GM06990 (cell line): ENCODE results near the gene CMKLR1.

Source experiments
- DNase-seq: peaks from one replicate; pipeline ENCODE4 v3.0.0-alpha.2; 2011; ENCODE audit not compliant: insufficient read length; ENCODE audit errors: extremely low read depth
- H3K27me3 ChIP-seq: replicated peaks from 2 replicates; pipeline ENCODE4 v1.6.0; 2011; ENCODE audit warnings: low read length; ENCODE audit not compliant: control insufficient read depth, insufficient read depth
- H3K36me3 ChIP-seq: 2 replicates; pipeline ENCODE4 v1.5.1; 2011; ENCODE audit warnings: low read length; ENCODE audit not compliant: control insufficient read depth, insufficient read depth
- H3K4me3 ChIP-seq: replicated peaks from 2 replicates; pipeline ENCODE4 v1.5.1; 2011; ENCODE audit warnings: low read depth, mild to moderate bottlenecking, control low read depth, low read length
- CTCF ChIP-seq: IDR thresholded peaks from 2 replicates; pipeline ENCODE4 v1.5.1; 2011; ENCODE audit warnings: low read length, control low read depth, mild to moderate bottlenecking, inconsistent platforms; ENCODE audit not compliant: insufficient read depth, poor library complexity, severe bottlenecking

The CMKLR1 gene

DNA sequence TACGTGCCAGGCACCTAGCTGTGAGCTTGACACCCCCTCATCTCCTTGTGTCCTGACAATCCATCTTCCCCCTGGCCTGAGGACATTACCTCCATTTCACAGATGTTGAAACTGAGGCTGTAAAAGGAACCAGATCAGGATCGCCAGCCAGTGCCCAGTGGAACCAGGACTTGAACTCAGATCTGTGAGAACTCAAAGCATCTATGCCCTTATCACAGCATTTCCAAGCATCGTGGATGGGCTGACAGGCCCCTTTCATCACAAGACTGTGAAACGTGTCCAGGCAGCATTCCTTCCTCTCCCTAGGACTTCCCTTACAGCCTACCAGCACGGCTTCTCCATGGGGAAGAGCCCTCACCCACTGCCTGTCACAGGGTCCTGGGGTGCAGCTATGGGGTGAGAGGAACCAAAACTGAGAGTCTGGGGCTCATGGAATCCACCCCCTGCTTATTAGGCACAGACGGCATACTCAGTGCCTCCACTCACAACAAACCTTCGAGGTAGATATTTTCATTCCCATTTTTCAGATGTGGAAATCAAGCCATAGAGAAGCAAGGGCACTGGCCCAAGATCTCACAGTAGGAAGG lies 26.9 kb downstream of the CMKLR1 start:
- Histone ChIP-seq H3K36me3 (no peaks in the 10 kb centered on the region), H3K4me3 (no peak overlapping the region), H3K27me3 (no peaks in the 10 kb centered on the region)
- no peak for TF ChIP-seq CTCF
- DNase-seq = no peak

- Histone ChIP-seq H3K27me3 (no peaks in the 10 kb centered on the region), H3K36me3 (no peaks in the 10 kb centered on the region), H3K4me3 (no peak overlapping the region)
- no peak for DNase-seq
- no peak for TF ChIP-seq CTCF
These were observed 27.5 kb downstream of the CMKLR1 start for GRCh38 chr12:108311605-108312004.

- Histone ChIP-seq H3K27me3 (no peaks in the 10 kb centered on the region), H3K36me3 (no peaks in the 10 kb centered on the region), H3K4me3 (no peak overlapping the region)
- no peak for DNase-seq
- TF ChIP-seq CTCF = no peak
These were observed 28.6 kb downstream of the CMKLR1 start for GRCh38 chr12:108310489-108310888.

GRCh38 chr12:108309674-108310312 lies 29.3 kb downstream of the CMKLR1 start:
- no peak for TF ChIP-seq CTCF
- Histone ChIP-seq H3K27me3 (no peaks in the 10 kb centered on the region), H3K36me3 (no peaks in the 10 kb centered on the region), H3K4me3 (no peak overlapping the region)
- DNase-seq = peak; percentile 50

DNA sequence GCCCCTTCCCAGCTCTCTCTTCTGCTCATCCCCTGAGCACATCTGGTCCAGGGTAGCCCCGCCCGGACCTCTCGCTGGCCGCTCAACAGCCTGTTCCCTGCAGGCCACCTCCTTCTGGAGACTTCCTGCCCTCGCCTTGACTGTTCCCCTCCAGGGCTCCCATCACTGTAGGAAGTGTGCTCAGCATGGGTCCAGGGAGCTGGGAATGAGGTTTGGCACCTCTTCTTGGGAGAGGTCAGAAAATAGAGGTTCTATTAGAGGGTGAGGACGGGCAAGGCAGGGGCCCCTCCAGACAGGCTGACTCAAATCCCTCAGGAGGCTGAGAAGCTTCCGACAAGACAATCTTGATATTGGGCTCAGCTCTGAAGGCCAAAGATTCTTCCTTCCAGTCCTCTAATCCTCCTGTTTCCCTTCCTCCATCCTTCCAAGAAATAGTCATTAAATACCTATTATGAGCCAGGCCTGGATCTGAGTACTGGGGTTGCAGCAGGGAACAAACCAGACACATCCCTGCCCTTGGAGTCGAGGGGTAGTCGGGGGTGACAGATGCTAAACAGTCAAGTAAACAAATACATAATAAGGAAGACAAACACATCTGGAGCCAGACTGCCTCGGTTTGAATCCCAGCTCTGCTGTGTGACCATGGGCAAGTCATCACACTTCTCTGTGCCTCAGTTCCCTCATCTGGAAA lies 30.6 kb downstream of the CMKLR1 start:
- Histone ChIP-seq H3K4me3 (no peak overlapping the region), H3K27me3 (no peaks in the 10 kb centered on the region), H3K36me3 (no peaks in the 10 kb centered on the region)
- DNase-seq = no peak
- TF ChIP-seq CTCF = no peak
